ENCODE measurements around the gene NSG1. TPM values are rescaled to one million over a fixed set of nuclear protein-coding genes. Genes with fewer than 3 reads are reported as not detected.
"Not testable (repeated sequence)": the region's sequence is repeated elsewhere in the genome, so short reads cannot be mapped to it uniquely, and the experiment has no call there.

Gene NSG1
- total RNA-seq, 1 donor from 2014 or later: 0.18 TPM

DNA sequence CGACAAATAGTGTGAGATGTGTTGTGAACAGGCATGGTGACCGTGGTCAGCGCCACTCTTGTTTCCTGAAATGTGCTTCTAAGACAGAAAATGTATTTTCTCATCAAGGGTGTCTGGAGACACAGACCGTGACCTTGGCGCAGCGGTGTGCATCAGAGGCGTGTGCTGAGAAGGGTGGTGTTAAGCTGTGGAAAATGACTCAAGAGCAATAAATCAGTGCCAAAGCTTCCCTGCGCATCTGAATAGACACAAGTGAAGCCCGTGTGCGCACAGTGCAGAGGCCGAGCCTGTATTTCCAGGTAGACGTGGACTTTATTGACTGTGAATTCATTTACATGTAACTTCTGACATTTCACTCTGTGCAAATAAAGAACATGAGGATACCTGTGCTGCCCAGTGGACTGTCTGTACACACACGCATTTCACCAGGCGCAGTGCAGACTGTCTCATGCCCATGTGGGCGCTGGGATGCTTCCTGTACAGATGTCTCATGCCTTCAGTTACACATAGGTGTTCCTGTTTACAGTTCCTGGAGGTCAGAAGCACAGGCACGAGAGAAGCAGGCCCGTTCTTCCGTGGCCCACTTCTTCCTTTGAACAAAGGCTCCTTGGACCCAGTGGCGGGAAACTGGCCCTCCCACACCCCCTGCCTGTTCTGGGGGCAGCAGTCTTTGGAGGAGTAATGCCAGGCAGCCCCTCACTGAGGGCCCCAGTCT, 31.9 kb downstream of the NSG1 start:
- H3K4me1 Mint-ChIP-seq (ENCODE audit: low read depth): peaks cover 9% of the 10 kb centered on the region
- peaks cover 17% of the 10 kb centered on the region for H3K36me3 Mint-ChIP-seq (ENCODE audit: low read depth)
- H3K9me3 Mint-ChIP-seq: no peaks in the 10 kb centered on the region
- no peaks in the 10 kb centered on the region for H3K27me3 Mint-ChIP-seq (ENCODE audit: insufficient read depth)
- intact Hi-C loops (cut with micrococcal nuclease): no loop called here
- H3K27ac Mint-ChIP-seq: no peak overlapping the region
- H3K4me3 Mint-ChIP-seq: no peak overlapping the region
- DNase-seq (ENCODE audit: low spot score): no peak

DNA sequence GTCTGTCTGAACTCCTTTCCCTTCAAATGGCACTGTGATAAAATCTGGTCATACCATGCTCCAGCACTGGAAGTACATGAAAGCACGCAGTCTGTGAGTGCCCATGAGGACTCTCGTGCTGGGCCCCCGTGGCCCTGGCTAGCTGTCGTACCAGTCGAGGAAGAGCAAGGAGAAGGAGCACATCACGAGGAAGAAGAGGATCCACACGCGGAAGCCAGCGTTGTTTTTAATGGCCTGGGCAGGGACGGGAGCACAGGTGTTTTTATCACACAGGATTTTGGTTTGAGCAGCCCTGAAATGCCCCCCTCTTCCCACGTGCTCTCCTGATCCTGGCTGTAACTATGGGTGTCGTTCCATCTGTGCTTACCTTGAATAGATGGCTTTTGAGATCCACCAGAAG, 33.0 kb downstream of the NSG1 start:
- H3K4me3 Mint-ChIP-seq: no peak overlapping the region

DNA sequence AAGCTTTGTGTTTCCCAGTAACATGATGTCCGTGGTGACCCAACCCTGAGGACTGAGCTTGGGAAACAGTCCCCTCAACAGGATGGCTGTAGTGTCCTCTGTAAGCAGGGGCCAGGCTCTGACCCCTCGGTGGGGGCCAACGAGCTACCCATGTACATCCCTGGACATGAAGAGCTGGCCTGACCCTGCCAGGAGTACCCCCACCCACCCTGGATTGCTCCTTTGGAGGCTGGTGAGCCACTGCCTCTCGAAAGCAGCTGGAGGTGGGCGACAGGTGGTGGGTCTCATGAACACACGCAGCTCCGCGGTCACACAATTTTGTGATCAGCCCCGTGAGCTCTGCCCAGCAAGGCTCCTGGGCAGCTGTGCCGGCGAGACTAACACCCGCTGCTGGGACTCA, 33.5 kb downstream of the NSG1 start:
- Mint-ChIP-seq H3K36me3 (ENCODE audit: low read depth) (peaks cover 17% of the 10 kb centered on the region), H3K27ac (no peak overlapping the region), H3K4me1 (ENCODE audit: low read depth) (peaks cover 9% of the 10 kb centered on the region), H3K9me3 (no peaks in the 10 kb centered on the region), H3K4me3 (no peak overlapping the region), H3K27me3 (ENCODE audit: insufficient read depth) (no peaks in the 10 kb centered on the region)
- intact Hi-C loops (cut with micrococcal nuclease): no loop called here
- no peak for DNase-seq (ENCODE audit: low spot score)

More for the DNA sequence above, 33.0 kb downstream of the NSG1 start:
- Mint-ChIP-seq H3K36me3 (ENCODE audit: low read depth) (peaks cover 17% of the 10 kb centered on the region), H3K27ac (no peak overlapping the region), H3K9me3 (no peaks in the 10 kb centered on the region), H3K27me3 (ENCODE audit: insufficient read depth) (no peaks in the 10 kb centered on the region), H3K4me1 (ENCODE audit: low read depth) (peaks cover 9% of the 10 kb centered on the region)
- no peak for DNase-seq (ENCODE audit: low spot score)
- intact Hi-C loops (cut with micrococcal nuclease): no loop called here

DNA sequence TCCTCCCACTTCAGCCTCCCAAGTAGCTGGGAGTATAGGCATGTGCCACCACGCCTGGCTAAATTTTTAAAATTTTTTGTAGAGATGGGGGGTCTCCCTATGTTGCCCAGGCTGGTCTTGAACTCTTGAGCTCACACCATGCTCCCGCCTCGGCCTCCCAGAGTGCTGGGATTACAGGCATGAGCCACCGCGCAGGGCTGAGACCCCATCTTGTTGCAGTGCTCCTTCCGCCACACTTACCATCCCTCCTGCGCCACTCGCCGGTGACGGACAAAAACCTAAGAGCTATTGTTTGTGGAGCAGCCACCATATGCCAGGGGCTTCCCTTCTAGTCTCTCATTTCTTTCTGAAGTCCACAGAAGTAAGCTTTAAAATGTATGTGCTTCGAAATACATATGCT, 34.5 kb downstream of the NSG1 start:
- H3K36me3 Mint-ChIP-seq (ENCODE audit: low read depth): peaks cover 17% of the 10 kb centered on the region
- H3K27ac Mint-ChIP-seq: no peak overlapping the region
- peaks cover 9% of the 10 kb centered on the region for H3K4me1 Mint-ChIP-seq (ENCODE audit: low read depth)
- intact Hi-C loops (cut with micrococcal nuclease): no loop called here
- no peaks in the 10 kb centered on the region for H3K9me3 Mint-ChIP-seq
- no peak overlapping the region for H3K4me3 Mint-ChIP-seq
- DNase-seq (ENCODE audit: low spot score): no peak
- no peaks in the 10 kb centered on the region for H3K27me3 Mint-ChIP-seq (ENCODE audit: insufficient read depth)

DNA sequence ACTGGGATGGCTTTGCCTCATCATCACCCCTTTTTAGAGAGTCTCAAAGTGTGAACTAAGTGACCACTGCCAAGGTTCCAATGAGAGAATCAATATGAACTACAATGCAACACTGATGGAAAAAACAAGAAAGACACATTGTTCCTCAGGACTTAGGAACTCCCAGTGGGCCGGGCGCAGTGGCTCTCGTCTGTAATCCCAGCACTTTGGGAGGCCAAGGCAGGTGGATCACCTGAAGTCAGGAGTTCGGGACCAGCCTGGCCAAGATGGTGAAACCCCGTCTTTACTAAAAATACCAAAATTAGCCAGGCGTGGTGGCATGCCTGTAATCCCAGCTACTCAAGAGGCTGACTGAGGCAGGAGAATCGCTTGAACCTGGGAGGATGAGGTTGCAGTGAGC, 35.2 kb downstream of the NSG1 start:
- H3K4me3 Mint-ChIP-seq; H3K27ac Mint-ChIP-seq; H3K9me3 Mint-ChIP-seq; H3K27me3 Mint-ChIP-seq (ENCODE audit: insufficient read depth); intact Hi-C loops (cut with micrococcal nuclease); H3K4me1 Mint-ChIP-seq (ENCODE audit: low read depth); DNase-seq (ENCODE audit: low spot score): not testable (repeated sequence)
- peaks cover 17% of the 10 kb centered on the region for H3K36me3 Mint-ChIP-seq (ENCODE audit: low read depth)

DNA sequence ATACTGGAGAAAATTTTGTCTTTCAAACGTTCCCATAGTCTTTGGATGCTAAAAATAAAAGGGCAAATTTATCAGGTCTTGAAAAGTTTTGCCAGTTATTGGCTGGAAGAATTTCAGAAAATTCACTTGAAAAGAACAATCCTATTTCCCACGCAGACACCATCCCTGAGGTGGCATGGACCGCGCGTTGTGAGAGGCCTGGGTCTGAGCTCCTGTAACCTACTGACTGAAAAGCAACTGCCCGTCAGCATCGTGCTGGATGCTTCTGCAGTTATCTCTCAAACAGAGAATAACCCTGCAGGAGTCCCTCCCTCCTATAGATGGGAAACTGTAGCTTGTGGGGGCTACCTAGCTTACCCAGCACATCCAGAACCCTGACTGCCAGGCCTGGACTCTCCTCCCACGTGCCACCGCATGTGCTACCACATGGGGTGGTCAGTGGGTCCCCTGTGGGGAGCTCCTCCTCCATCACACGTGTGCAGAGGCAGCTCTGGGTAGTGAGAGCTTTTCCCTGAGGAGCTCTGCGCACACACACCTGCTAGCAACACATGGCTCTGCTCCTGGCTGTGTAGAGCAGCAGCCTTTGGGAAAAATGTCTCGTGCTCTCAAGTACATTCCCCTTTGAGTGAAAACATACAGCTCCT, 36.1 kb downstream of the NSG1 start:
- Mint-ChIP-seq H3K27me3 (ENCODE audit: insufficient read depth) (no peaks in the 10 kb centered on the region), H3K4me3 (no peak overlapping the region), H3K27ac (no peak overlapping the region), H3K4me1 (ENCODE audit: low read depth) (peaks cover 8% of the 10 kb centered on the region), H3K9me3 (no peaks in the 10 kb centered on the region), H3K36me3 (ENCODE audit: low read depth) (peaks cover 17% of the 10 kb centered on the region)
- DNase-seq (ENCODE audit: low spot score): no peak
- intact Hi-C loops (cut with micrococcal nuclease): no loop called here

DNA sequence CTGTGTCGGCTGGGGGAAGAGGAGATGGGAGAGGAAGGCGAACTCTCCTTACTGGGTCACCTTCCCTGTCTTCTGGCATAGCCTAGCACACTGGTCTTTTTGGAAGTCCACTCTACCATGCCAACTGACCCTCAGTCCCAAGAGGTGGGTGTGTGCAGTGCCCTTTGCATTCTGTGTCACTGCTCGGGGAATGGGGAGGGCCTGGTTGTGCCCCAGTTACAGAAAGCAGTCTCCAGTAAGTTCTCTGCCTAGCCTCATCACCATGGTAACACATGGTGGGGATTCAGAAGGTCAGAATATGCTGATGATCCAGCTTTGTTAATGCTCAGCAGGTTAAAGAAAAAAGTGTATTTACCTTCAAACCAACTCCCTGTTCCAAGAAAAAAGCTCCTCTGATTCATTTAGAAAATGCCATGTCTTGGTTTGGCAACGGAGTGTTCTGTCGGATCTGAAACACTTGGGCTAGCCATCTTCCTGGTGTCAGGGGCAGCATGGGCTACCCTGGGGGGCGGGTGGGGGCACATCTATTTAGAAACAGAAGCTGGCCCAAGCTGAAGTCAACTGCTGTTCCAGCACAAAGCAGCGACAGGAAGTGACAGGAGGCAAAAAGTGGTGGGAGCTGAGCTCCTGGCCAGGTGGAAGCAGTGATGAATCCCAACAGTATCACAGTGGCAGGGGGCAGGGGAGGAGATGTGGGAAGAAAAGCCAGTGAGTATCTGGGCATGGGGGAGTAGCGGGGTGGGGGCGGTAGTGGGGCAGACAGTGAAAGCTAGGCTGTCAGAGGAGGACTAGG, 37.0 kb downstream of the NSG1 start:
- no peaks in the 10 kb centered on the region for H3K4me1 Mint-ChIP-seq (ENCODE audit: low read depth)
- H3K4me3 Mint-ChIP-seq: no peak overlapping the region
- peaks cover 13% of the 10 kb centered on the region for H3K36me3 Mint-ChIP-seq (ENCODE audit: low read depth)
- H3K27ac Mint-ChIP-seq: no peak overlapping the region
- intact Hi-C loops (cut with micrococcal nuclease): no loop called here
- H3K27me3 Mint-ChIP-seq (ENCODE audit: insufficient read depth): no peaks in the 10 kb centered on the region
- no peak for DNase-seq (ENCODE audit: low spot score)
- no peaks in the 10 kb centered on the region for H3K9me3 Mint-ChIP-seq

DNA sequence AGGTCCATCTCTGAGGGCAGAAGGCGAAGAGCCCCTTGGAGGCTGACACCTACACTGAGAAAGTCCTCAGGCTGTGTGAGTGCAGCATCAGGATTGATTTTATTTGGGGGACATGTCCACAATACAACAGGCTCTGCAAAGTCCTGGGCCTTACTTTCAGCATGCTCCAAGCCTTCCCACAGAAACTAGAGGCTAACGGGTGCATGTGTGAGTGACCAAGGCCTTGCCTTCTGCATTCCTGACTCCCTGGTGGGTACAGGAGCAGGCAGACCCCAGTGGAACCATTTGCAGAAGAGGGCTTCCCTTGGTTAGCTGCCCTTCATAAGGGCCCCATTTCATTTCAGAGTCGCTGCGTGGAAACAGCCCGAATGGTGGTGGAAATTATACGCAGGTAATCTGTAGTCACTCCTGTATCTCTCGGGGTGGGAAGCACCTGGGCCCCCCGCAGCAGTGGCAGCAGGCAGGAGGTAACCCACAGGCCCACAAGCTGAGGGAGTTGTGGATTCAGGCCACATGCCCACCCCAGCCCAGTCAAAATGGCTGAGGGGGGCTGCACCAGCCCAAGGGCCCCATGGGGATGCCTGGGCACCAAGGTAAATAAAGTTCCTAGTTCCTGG, 37.7 kb downstream of the NSG1 start:
- no peak for DNase-seq (ENCODE audit: low spot score)
- H3K36me3 Mint-ChIP-seq (ENCODE audit: low read depth): peaks cover 9% of the 10 kb centered on the region
- H3K27me3 Mint-ChIP-seq (ENCODE audit: insufficient read depth): no peaks in the 10 kb centered on the region
- intact Hi-C loops (cut with micrococcal nuclease): no loop called here
- H3K9me3 Mint-ChIP-seq: no peaks in the 10 kb centered on the region
- no peaks in the 10 kb centered on the region for H3K4me1 Mint-ChIP-seq (ENCODE audit: low read depth)
- no peak overlapping the region for H3K4me3 Mint-ChIP-seq
- no peak overlapping the region for H3K27ac Mint-ChIP-seq

DNA sequence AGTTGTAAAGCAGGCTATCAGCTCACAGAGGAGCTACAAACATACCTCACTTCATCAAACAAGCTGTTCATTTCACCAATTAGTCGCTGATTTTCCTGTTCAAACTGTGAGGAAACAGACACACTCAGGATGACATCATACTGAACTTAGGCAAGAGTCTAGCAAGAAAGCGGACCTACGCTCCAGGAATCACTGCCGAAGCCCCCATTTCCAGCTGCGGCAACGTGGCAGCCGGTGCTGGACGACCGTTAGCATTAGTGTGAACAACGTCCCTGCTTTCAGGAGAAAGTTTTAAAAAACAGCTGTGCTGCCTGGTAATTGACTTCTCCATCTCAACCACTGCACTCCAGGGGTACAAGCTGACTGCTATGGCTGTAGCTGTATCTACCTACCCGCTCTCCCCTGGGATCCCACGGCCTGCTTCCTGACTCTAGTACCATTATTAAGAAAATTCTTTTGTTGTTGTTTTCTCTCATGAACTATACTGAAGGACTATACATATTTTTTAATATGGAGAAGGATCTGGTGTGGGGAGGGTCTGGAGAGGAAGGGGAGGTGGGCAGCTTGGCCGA, 38.3 kb downstream of the NSG1 start:
- Mint-ChIP-seq H3K27ac (no peak overlapping the region), H3K9me3 (no peaks in the 10 kb centered on the region), H3K36me3 (ENCODE audit: low read depth) (peaks cover 5% of the 10 kb centered on the region), H3K4me3 (no peak overlapping the region), H3K27me3 (ENCODE audit: insufficient read depth) (no peaks in the 10 kb centered on the region), H3K4me1 (ENCODE audit: low read depth) (no peaks in the 10 kb centered on the region)
- intact Hi-C loops (cut with micrococcal nuclease): no loop called here
- DNase-seq (ENCODE audit: low spot score): no peak

DNA sequence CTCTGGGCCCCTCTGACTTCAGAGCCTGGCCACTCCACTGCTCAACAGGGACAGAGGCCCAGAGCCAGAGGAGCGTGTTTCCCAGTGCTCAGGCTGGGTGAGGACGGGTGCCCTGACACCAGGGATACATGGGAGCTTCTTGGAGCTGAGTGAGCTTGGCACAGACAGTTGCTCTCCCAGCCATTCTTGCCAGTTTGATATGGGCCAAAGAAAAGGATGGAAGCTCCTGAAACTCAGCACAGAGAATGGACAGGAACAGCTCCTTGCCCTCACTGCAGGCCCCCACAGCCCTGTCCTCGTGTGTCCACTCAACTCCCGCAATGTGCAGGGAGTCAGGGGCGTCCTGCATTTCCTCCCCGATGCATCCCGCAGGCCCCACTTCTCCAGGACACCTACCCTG, 38.8 kb downstream of the NSG1 start:
- H3K4me1 Mint-ChIP-seq (ENCODE audit: low read depth): peaks cover 4% of the 10 kb centered on the region

DNA sequence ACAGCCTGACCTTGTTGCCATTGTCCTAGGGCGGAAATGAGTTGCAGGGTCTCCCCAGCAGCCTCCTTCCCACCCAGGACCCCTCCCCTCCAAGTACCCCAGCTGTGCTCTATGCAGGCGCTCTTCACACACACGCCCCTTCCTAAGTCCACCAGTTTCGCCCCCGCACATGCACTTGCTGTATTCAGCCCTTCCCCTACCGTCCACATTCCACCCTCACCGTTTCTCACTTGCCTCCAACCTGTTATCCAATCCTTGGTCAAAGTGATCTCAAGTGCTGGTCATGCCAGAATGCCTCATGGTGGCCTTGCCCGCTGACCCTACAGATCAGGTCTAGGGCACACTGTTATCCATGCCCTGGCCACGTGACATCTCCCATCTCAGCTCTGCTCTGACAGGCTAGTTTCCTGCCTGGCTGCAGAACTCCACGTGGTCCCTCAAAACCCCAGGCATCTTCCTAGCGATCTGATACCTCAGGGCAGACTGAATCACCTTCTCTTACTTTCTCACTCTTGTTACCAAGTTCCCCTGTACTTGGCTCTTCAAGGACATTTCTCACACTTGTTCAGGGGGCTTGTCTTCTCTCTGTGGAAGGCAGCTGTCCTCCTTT, 39.7 kb downstream of the NSG1 start:
- H3K4me1 Mint-ChIP-seq (ENCODE audit: low read depth): peaks cover 7% of the 10 kb centered on the region
- H3K27ac Mint-ChIP-seq: no peak overlapping the region
- H3K36me3 Mint-ChIP-seq (ENCODE audit: low read depth): no peaks in the 10 kb centered on the region
- no peaks in the 10 kb centered on the region for H3K9me3 Mint-ChIP-seq
- H3K4me3 Mint-ChIP-seq: no peak overlapping the region
- H3K27me3 Mint-ChIP-seq (ENCODE audit: insufficient read depth): no peaks in the 10 kb centered on the region
- intact Hi-C loops (cut with micrococcal nuclease): no loop called here
- DNase-seq (ENCODE audit: low spot score): no peak

More for the DNA sequence above, 38.8 kb downstream of the NSG1 start:
- Mint-ChIP-seq H3K36me3 (ENCODE audit: low read depth) (peaks cover 5% of the 10 kb centered on the region), H3K4me3 (no peak overlapping the region), H3K9me3 (no peaks in the 10 kb centered on the region), H3K27ac (no peak overlapping the region), H3K27me3 (ENCODE audit: insufficient read depth) (no peaks in the 10 kb centered on the region)
- intact Hi-C loops (cut with micrococcal nuclease): no loop called here
- DNase-seq (ENCODE audit: low spot score): no peak

DNA sequence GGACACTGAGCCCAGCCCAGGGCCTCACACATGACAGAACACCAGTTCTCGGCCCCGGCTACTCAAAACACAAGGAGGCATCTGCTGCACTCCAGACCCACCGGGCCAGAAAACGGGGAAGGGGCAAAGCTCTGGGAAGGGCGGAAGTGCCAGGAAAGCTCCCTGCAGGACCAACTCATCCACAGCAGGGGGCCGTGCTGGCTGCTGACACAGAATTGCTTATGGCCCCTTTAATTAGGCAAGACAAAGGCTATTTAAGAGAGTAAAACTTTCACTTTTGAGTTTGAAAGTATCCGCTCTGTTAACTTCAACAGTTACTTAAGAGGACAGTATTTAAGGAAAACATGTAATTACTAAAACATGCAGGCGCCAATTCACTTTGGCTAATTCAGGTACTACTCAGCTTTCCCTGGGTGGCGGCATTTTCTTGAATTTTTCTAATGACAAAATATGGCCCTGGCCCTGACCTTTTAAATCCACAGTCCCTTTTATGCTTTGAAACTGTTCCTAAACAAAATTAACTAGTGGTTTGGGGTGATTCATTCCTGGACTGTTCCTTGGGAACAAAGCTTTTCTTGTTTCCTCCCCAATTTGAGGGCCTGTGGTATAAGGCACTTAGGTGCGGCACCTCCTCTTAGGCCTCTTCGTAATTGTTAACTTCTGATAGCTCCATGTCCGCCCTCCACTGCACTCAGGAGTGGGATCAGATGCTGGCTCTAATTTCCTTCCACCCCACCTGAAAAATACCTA, 40.4 kb downstream of the NSG1 start:
- H3K4me1 Mint-ChIP-seq (ENCODE audit: low read depth): peaks cover 7% of the 10 kb centered on the region
- no peak overlapping the region for H3K4me3 Mint-ChIP-seq
- intact Hi-C loops (cut with micrococcal nuclease): no loop called here
- H3K9me3 Mint-ChIP-seq: no peaks in the 10 kb centered on the region
- no peaks in the 10 kb centered on the region for H3K36me3 Mint-ChIP-seq (ENCODE audit: low read depth)
- no peaks in the 10 kb centered on the region for H3K27me3 Mint-ChIP-seq (ENCODE audit: insufficient read depth)
- no peak overlapping the region for H3K27ac Mint-ChIP-seq
- DNase-seq (ENCODE audit: low spot score): no peak

Data from activated T-helper 1 cell treated with anti-CD3 and anti-CD28 coated beads, Interleukin-12 subunit alpha, Interleukin-12 subunit beta, Interleukin-2, Interleukin-4 antibody, amounts not matched to agents 30 ng/mL and 10 ng/mL and 1 ng/mL, durations not matched to agents 14 hours and 24 hours and 36 hours (primary cell).